GM21717 (cell line): ENCODE measurements around the gene HAAO.

Experiments
- ATAC-seq: cut with Tn5 transposase; IDR thresholded peaks from one replicate; pipeline ENCODE4 v1.9.1; 2021; ENCODE audit warnings: mild to moderate bottlenecking, moderate library complexity; ENCODE audit not compliant: unreplicated experiment

HAAO gene

GRCh38 chr2:42769583-42770287 lies 22.6 kb downstream of the HAAO start:
- no peak for ATAC-seq

GRCh38 chr2:42768706-42769256 lies 23.6 kb downstream of the HAAO start:
- ATAC-seq = no peak

GRCh38 chr2:42767899-42768705 lies 24.3 kb downstream of the HAAO start:
- ATAC-seq = no peak

GRCh38 chr2:42767080-42767898 lies 25.1 kb downstream of the HAAO start:
- no peak for ATAC-seq

GRCh38 chr2:42765686-42766085 lies 26.7 kb downstream of the HAAO start:
- no peak for ATAC-seq

GRCh38 chr2:42764901-42765300 lies 27.5 kb downstream of the HAAO start:
- ATAC-seq = no peak

- ATAC-seq = no peak
Observed at GRCh38 chr2:42764096-42764495, 28.3 kb downstream of the HAAO start, which contains the start of gene OXER1. OXER1 (minus strand) TSS chr2:42764135; CDS start chr2:42764062, 73 bp downstream.

- no peak for ATAC-seq
Observed at GRCh38 chr2:42762823-42763804, 29.3 kb downstream of the HAAO start.

GRCh38 chr2:42762155-42762554 lies 30.2 kb downstream of the HAAO start:
- no peak for ATAC-seq

GRCh38 chr2:42761554-42761953 lies 30.8 kb downstream of the HAAO start:
- no peak for ATAC-seq

GRCh38 chr2:42758751-42759150 lies 33.6 kb downstream of the HAAO start:
- no peak for ATAC-seq

- no peak for ATAC-seq
Observed at GRCh38 chr2:42757981-42758740, 34.2 kb downstream of the HAAO start.

- no peak for ATAC-seq
Observed at GRCh38 chr2:42756966-42757513, 35.3 kb downstream of the HAAO start.

GRCh38 chr2:42756150-42756775 lies 36.1 kb downstream of the HAAO start:
- ATAC-seq = no peak

- no peak for ATAC-seq
Observed at GRCh38 chr2:42755191-42755880, 37.0 kb downstream of the HAAO start.

- no peak for ATAC-seq
Observed at GRCh38 chr2:42754776-42755140, 37.6 kb downstream of the HAAO start.

- ATAC-seq = peak; percentile 40
Observed at GRCh38 chr2:42754021-42754775, 38.2 kb downstream of the HAAO start.
